ENCODE measurements around the gene N4BP2. TPM values are rescaled to one million over a fixed set of nuclear protein-coding genes. Genes with fewer than 3 reads are reported as not detected.
A peak's percentile ranks its signal among the peaks of the same experiment; 100 is the strongest.

Gene N4BP2
- total RNA-seq, 4 donors from 2014 or later = 7.8 to 23.7 (median 10.3) TPM

GRCh38 chr4:40194602-40195161 is 138.0 kb downstream of the N4BP2 start:
- WGBS = 58% methylated on average over 14 of the region's 14 CpGs
- no peaks in the 10 kb centered on the region for H3K4me1 ChIP-seq
- H3K9me3 ChIP-seq = no peaks in the 10 kb centered on the region
- H3K4me3 ChIP-seq = no peak overlapping the region
- no peaks in the 10 kb centered on the region for H3K27me3 ChIP-seq
- TF ChIP-seq POLR2A (IDR thresholded peaks at IDR 0.05) = no peak
- TF ChIP-seq EP300 (IDR thresholded peaks at IDR 0.05) = no peak
- TF ChIP-seq, protein P1, sequence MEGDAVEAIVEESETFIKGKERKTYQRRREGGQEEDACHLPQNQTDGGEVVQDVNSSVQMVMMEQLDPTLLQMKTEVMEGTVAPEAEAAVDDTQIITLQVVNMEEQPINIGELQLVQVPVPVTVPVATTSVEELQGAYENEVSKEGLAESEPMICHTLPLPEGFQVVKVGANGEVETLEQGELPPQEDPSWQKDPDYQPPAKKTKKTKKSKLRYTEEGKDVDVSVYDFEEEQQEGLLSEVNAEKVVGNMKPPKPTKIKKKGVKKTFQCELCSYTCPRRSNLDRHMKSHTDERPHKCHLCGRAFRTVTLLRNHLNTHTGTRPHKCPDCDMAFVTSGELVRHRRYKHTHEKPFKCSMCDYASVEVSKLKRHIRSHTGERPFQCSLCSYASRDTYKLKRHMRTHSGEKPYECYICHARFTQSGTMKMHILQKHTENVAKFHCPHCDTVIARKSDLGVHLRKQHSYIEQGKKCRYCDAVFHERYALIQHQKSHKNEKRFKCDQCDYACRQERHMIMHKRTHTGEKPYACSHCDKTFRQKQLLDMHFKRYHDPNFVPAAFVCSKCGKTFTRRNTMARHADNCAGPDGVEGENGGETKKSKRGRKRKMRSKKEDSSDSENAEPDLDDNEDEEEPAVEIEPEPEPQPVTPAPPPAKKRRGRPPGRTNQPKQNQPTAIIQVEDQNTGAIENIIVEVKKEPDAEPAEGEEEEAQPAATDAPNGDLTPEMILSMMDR (IDR thresholded peaks at IDR 0.05) = no peak
- no peak for TF ChIP-seq POLR2AphosphoS5 (IDR thresholded peaks at IDR 0.05)
- DNase-seq (ENCODE audit: low spot score in 2 of 2) = no peak
- H3K27ac ChIP-seq = no peak overlapping the region
- no peaks in the 10 kb centered on the region for H3K36me3 ChIP-seq

DNA sequence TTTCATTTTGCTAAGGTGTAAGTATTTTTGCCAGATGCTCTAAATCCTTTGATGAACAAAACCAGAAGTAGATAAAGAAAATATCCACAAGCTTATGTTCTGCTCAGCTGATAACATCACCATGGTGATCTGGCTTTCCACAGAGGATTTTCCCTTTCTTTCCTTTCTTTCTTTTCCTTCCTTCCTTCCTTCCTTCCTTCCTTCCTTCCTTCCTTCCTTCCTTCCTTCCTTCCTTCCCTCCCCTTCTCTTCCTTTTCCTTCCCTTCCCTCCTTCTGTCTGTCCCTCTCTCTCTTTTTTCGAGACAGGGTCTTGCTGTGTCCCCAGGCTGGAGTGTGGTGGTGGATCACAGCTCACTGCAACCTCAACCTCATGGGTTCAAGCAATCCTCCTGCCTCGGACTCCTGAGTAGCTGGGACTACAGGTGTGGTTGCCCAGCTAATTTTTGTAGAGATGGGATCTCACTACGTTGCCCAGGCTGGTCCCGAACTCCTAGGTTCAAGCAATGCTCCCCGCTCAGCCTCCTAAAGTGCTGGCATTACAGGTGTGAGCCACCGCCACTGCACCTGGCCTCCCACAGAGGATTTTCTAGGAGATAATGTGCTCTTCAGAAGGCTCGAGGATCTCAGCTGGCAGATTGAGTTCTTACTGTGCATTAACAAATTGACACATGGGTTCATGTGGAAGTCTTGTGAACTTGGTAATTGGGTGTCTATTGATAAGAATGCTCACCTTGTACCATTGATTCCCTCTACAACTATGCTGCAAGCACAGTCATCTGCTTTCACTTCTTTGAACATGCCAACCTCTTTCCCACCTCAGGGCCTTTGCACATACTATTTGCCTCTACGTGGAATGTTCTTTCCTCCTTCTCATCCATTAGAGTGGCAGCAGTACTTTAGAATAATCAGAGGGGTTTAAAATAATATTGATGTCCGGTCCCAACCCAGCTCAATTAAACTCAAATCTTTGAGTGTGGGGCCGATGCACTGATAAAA is 138.8 kb downstream of the N4BP2 start:
- Histone ChIP-seq H3K36me3 (no peaks in the 10 kb centered on the region), H3K4me1 (no peaks in the 10 kb centered on the region), H3K4me3 (no peak overlapping the region), H3K27me3 (no peaks in the 10 kb centered on the region), H3K27ac (no peak overlapping the region), H3K9me3 (no peaks in the 10 kb centered on the region)
- 98% methylated on average over 8 of the region's 10 CpGs for WGBS
- DNase-seq (ENCODE audit: low spot score in 2 of 2) = no peak
- TF ChIP-seq POLR2A (IDR thresholded peaks at IDR 0.05) (no peak), POLR2AphosphoS5 (IDR thresholded peaks at IDR 0.05) (no peak), EP300 (IDR thresholded peaks at IDR 0.05) (no peak)
- TF ChIP-seq, protein P1 (IDR thresholded peaks at IDR 0.05) = no peak

GRCh38 chr4:40196272-40196671 is 139.6 kb downstream of the N4BP2 start:
- no peak overlapping the region for H3K4me3 ChIP-seq
- WGBS = 88% methylated on average over 8 of the region's 8 CpGs
- no peaks in the 10 kb centered on the region for H3K36me3 ChIP-seq
- no peaks in the 10 kb centered on the region for H3K9me3 ChIP-seq
- TF ChIP-seq POLR2AphosphoS5 (IDR thresholded peaks at IDR 0.05) (no peak), EP300 (IDR thresholded peaks at IDR 0.05) (no peak), POLR2A (IDR thresholded peaks at IDR 0.05) (no peak)
- TF ChIP-seq, protein P1 (IDR thresholded peaks at IDR 0.05) = no peak
- H3K27ac ChIP-seq = no peak overlapping the region
- no peaks in the 10 kb centered on the region for H3K4me1 ChIP-seq
- no peak for DNase-seq (ENCODE audit: low spot score in 2 of 2)
- H3K27me3 ChIP-seq = no peaks in the 10 kb centered on the region

DNA sequence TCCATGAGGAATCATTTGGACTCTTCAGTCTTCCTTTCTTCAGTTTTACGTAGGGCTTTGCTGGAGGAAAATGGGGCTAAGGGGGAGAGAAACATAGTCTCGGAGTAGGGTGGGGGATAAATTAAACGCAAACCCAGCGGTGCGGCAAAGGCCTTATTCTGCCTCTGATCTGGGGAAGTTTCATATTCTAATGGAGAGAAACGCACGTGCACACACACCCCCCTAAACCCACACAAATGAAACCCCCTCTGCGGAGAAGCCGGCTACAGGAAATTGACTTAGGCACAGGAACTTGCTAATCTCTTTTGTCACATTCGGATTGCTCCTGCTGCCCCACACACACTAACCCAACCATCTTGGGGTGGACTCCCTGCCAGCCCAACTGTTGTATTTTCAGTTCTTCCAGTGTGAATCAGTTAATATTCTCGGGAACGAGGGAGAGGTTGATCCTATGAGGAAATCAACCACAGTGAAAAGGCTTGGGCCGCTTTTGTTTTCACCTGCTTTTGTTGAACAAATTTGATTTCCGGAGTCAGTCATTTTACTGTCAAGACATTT is 140.2 kb downstream of the N4BP2 start, which contains the start of gene RHOH:
Gene RHOH, plus strand, starts transcription at position 308 of the 558 bp plus-strand sequence. CDS start 46,356 bp downstream, outside the sequence.
- DNase-seq (ENCODE audit: low spot score in 2 of 2) = no peak
- WGBS = 61% methylated on average over 14 of the region's 14 CpGs
- TF ChIP-seq POLR2A (IDR thresholded peaks at IDR 0.05) (peak in 1 of 2 donors; percentile 28), POLR2AphosphoS5 (IDR thresholded peaks at IDR 0.05) (no peak), EP300 (IDR thresholded peaks at IDR 0.05) (no peak)
- TF ChIP-seq, protein P1 (IDR thresholded peaks at IDR 0.05) = no peak

More for the DNA sequence above, 140.2 kb downstream of the N4BP2 start, which contains the start of gene RHOH:
- peak within 1 kb of the TSS; percentile 20 for H3K4me3 ChIP-seq
- H3K9me3 ChIP-seq = no peaks in the 10 kb centered on the region
- H3K4me1 ChIP-seq = no peaks in the 10 kb centered on the region
- H3K27ac ChIP-seq = peak within 1 kb of the TSS; percentile 50
- no peaks in the 10 kb centered on the region for H3K27me3 ChIP-seq
- no peaks in the 10 kb centered on the region for H3K36me3 ChIP-seq

All from suprapubic skin (tissue), 4 donors.